Tibial nerve (tissue), 4 donors: ENCODE data around the gene WFS1. TPM values are rescaled to one million over a fixed set of nuclear protein-coding genes. Genes with fewer than 3 reads are reported as not detected.

Source experiments
- DNase-seq, 2 donors: peaks; one replicate each; pipeline ENCODE4 v3.0.0-alpha.2; 2019; ENCODE audit warnings: low spot score in 2 of 2
- H3K27ac ChIP-seq, 4 donors: fragments of 200-600 bp; sonication (generic) in 3 of 4; one replicate each; pipeline ENCODE4 v1.5.1; 2017 to 2019; ENCODE audit warnings: mild to moderate bottlenecking in 1 of 4
- H3K27me3 ChIP-seq, 2 donors: fragments of 200-600 bp; sonication (generic) in 1 of 2; one replicate each; pipeline versions ENCODE4 v1.5.1 to v1.6.0; 2017 to 2019
- H3K36me3 ChIP-seq, 3 donors: fragments of 200-600 bp; sonication (generic); one replicate each; pipeline ENCODE4 v1.5.1; 2018 to 2019
- H3K4me1 ChIP-seq, 4 donors: fragments of 200-600 bp; sonication (generic) in 3 of 4; one replicate each; pipeline ENCODE4 v1.5.1; 2017 to 2019
- H3K4me3 ChIP-seq, 4 donors: fragments of 200-600 bp; sonication (generic) in 3 of 4; one replicate each; pipeline ENCODE4 v1.5.1; 2017 to 2019; ENCODE audit warnings: mild to moderate bottlenecking in 1 of 4, moderate library complexity in 1 of 4
- H3K9me3 ChIP-seq, 4 donors: fragments of 200-600 bp; sonication (generic) in 3 of 4; one replicate each; pipeline ENCODE4 v1.5.1; 2017 to 2019
- EP300 ChIP-seq, 2 donors: sonication (generic); formaldehyde crosslinking; IDR thresholded peaks; one replicate each; pipeline ENCODE4 v1.6.1; 2017; ENCODE audit warnings: antibody characterized with exemption in 2 of 2, mild to moderate bottlenecking in 1 of 2
- POLR2A ChIP-seq, 2 donors: fragments of 450-650 bp; IDR thresholded peaks; one replicate each; pipeline ENCODE4 v1.6.1; 2017; ENCODE audit warnings: antibody characterized with exemption in 2 of 2, mild to moderate bottlenecking in 2 of 2, moderate library complexity in 2 of 2
- WGBS, 2 donors: methylation state at CpG; one replicate each; pipeline ENCODE4 v1.1.5; 2018; 5-methylcytosine and 5-hydroxymethylcytosine counted together
- total RNA-seq, 4 donors: library from RNA; depleted of rRNA; stranded (reverse); fragments of >200 nt; gene quantifications; one replicate each; pipeline ENCODE4 v1.1.0, GENCODE V29; 2016
- TF ChIP-seq, protein P1 (sequence below), 5 experiments: fragments of 200-600 bp in 3 of 5; fragments of 450-650 bp in 2 of 5; sonication (generic) in 3 of 5; IDR thresholded peaks; one replicate each; pipeline ENCODE4 v1.5.1; 2016 to 2019; ENCODE audit warnings: antibody characterized with exemption in 5 of 5, mild to moderate bottlenecking in 3 of 5, moderate library complexity in 2 of 5

Gene WFS1
- total RNA-seq, 4 donors from 2014 or later = 52.8 to 125 (median 57.9) TPM

DNA sequence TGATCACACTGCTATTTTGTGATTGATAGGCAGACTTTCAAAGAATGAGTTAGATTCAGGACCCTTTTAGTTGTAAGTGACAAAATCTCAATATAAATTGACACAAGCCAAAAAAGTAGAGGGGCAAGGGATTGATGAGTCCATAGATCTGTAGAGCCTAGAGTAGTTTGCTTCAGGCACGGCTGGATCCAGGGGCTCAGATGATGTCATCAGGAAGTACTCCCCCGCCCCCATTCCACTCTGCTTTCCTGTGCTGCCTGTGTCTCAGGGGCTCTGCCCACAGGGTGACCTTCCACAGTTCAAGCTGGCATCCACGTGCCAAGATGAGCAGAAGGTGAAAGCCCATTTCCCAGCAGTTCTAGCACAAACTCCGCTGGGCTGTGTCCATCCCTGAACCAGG is 13.6 kb downstream of the WFS1 start:
- H3K36me3 ChIP-seq = peaks cover 0 to 89% (median 0%) of the 10 kb centered on the region in 3 donors
- no peak for DNase-seq
- 92% methylated on average over 4 of the region's 4 CpGs for WGBS, 2 donors
- TF ChIP-seq, protein P1, sequence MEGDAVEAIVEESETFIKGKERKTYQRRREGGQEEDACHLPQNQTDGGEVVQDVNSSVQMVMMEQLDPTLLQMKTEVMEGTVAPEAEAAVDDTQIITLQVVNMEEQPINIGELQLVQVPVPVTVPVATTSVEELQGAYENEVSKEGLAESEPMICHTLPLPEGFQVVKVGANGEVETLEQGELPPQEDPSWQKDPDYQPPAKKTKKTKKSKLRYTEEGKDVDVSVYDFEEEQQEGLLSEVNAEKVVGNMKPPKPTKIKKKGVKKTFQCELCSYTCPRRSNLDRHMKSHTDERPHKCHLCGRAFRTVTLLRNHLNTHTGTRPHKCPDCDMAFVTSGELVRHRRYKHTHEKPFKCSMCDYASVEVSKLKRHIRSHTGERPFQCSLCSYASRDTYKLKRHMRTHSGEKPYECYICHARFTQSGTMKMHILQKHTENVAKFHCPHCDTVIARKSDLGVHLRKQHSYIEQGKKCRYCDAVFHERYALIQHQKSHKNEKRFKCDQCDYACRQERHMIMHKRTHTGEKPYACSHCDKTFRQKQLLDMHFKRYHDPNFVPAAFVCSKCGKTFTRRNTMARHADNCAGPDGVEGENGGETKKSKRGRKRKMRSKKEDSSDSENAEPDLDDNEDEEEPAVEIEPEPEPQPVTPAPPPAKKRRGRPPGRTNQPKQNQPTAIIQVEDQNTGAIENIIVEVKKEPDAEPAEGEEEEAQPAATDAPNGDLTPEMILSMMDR (IDR thresholded peaks at IDR 0.05) = no peak
- TF ChIP-seq POLR2A (IDR thresholded peaks at IDR 0.05) (no peak), EP300 (IDR thresholded peaks at IDR 0.05) (no peak)
- no peak overlapping the region for H3K4me3 ChIP-seq
- H3K27me3 ChIP-seq = no peaks in the 10 kb centered on the region
- H3K9me3 ChIP-seq = no peaks in the 10 kb centered on the region
- no peak overlapping the region for H3K27ac ChIP-seq
- H3K4me1 ChIP-seq = peaks cover 0 to 32% (median 13%) of the 10 kb centered on the region in 4 donors

- DNase-seq = no peak
- Histone ChIP-seq H3K4me3 (no peak overlapping the region), H3K27me3 (no peaks in the 10 kb centered on the region), H3K27ac (no peak overlapping the region), H3K9me3 (no peaks in the 10 kb centered on the region), H3K36me3 (peaks cover 0 to 94% (median 0%) of the 10 kb centered on the region in 3 donors), H3K4me1 (peaks cover 0 to 8% (median 2%) of the 10 kb centered on the region in 4 donors)
- WGBS, 2 donors = 92 to 94% methylated on average over 16 of the region's 16 CpGs
- no peak for TF ChIP-seq POLR2A (IDR thresholded peaks at IDR 0.05)
- TF ChIP-seq EP300 (IDR thresholded peaks at IDR 0.05) = no peak
- TF ChIP-seq, protein P1 (IDR thresholded peaks at IDR 0.05) = no peak
Measured at GRCh38 chr4:6287017-6287788, 17.6 kb downstream of the WFS1 start.

DNA sequence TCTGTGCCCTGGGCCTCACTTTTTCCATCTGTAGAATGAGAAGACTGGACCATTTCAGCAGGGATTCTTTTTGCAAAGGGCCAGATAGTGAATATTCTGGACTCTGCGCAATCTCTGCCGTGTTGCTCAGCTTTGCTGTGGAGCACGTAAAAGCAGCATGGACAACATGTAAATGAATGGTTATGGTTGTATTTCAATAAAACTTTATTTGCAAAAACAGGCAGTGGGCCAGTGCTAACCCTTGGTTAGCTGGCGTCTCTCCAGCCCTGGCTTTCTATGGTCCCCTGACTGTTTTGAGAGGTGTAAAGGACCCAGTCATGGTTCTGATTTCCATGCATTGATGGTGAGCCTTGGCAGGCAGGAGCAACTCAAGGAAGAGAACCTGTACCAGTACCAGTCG is 18.7 kb downstream of the WFS1 start:
- no peak for TF ChIP-seq POLR2A (IDR thresholded peaks at IDR 0.05)
- no peak for TF ChIP-seq EP300 (IDR thresholded peaks at IDR 0.05)
- TF ChIP-seq, protein P1 (IDR thresholded peaks at IDR 0.05) = no peak
- H3K27ac ChIP-seq = no peak overlapping the region
- H3K9me3 ChIP-seq = no peaks in the 10 kb centered on the region
- H3K36me3 ChIP-seq = peaks cover 0 to 96% (median 0%) of the 10 kb centered on the region in 3 donors
- H3K4me1 ChIP-seq = no peaks in the 10 kb centered on the region
- no peak for DNase-seq
- H3K27me3 ChIP-seq = no peaks in the 10 kb centered on the region
- WGBS, 2 donors = 92 to 95% methylated on average over 5 of the region's 5 CpGs
- H3K4me3 ChIP-seq = no peak overlapping the region

DNA sequence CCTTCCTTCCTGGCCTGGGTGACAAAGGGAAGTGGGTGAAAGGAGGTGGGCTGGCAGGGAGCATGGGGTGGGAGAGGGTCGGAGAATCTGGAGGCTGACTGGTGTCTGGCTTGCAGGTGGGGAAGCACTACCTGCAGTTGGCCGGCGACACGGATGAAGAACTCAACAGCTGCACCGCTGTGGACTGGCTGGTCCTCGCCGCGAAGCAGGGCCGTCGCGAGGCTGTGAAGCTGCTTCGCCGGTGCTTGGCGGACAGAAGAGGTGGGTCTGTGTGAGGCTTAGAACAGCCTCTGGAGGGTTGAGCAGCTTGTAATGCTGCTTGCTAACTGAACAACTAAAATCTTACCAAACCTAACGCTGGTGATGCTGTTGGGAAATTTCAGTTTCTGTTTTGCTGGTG is 19.2 kb downstream of the WFS1 start:
- DNase-seq = no peak
- H3K4me1 ChIP-seq = no peaks in the 10 kb centered on the region
- no peaks in the 10 kb centered on the region for H3K27me3 ChIP-seq
- no peaks in the 10 kb centered on the region for H3K9me3 ChIP-seq
- H3K36me3 ChIP-seq = peaks cover 0 to 97% (median 0%) of the 10 kb centered on the region in 3 donors
- no peak overlapping the region for H3K4me3 ChIP-seq
- WGBS, 2 donors = 91 to 97% methylated on average over 15 of the region's 15 CpGs
- no peak overlapping the region for H3K27ac ChIP-seq
- TF ChIP-seq EP300 (IDR thresholded peaks at IDR 0.05) = no peak
- TF ChIP-seq, protein P1 (IDR thresholded peaks at IDR 0.05) = no peak
- TF ChIP-seq POLR2A (IDR thresholded peaks at IDR 0.05) = no peak

- WGBS, 2 donors = 87 to 94% methylated on average over 7 of the region's 7 CpGs
- peaks cover 0 to 99% (median 2%) of the 10 kb centered on the region in 3 donors for H3K36me3 ChIP-seq
- no peak overlapping the region for H3K4me3 ChIP-seq
Measured at GRCh38 chr4:6290256-6290655, 20.6 kb downstream of the WFS1 start.

More at GRCh38 chr4:6290256-6290655, 20.6 kb downstream of the WFS1 start:
- Histone ChIP-seq H3K27ac (no peak overlapping the region), H3K9me3 (no peaks in the 10 kb centered on the region), H3K27me3 (no peaks in the 10 kb centered on the region), H3K4me1 (no peaks in the 10 kb centered on the region)
- no peak for DNase-seq
- TF ChIP-seq EP300 (IDR thresholded peaks at IDR 0.05) = no peak
- TF ChIP-seq POLR2A (IDR thresholded peaks at IDR 0.05) = no peak
- TF ChIP-seq, protein P1 (IDR thresholded peaks at IDR 0.05) = no peak
